Stimulated activated CD8-positive, alpha-beta memory T cell treated with anti-CD3 and anti-CD28 coated beads, Interleukin-15, amount 100 ng/mL, for 1 hour (primary cell): ENCODE measurements around the gene PLA2G4C.
"Not testable (repeated sequence)": the region's sequence is repeated elsewhere in the genome, so short reads cannot be mapped to it uniquely, and the experiment has no call there.

ENCODE experiments used
- DNase-seq: peaks from one replicate; pipeline ENCODE4 v3.0.0-alpha.2; 2020; ENCODE audit warnings: low read depth

The PLA2G4C gene

DNA sequence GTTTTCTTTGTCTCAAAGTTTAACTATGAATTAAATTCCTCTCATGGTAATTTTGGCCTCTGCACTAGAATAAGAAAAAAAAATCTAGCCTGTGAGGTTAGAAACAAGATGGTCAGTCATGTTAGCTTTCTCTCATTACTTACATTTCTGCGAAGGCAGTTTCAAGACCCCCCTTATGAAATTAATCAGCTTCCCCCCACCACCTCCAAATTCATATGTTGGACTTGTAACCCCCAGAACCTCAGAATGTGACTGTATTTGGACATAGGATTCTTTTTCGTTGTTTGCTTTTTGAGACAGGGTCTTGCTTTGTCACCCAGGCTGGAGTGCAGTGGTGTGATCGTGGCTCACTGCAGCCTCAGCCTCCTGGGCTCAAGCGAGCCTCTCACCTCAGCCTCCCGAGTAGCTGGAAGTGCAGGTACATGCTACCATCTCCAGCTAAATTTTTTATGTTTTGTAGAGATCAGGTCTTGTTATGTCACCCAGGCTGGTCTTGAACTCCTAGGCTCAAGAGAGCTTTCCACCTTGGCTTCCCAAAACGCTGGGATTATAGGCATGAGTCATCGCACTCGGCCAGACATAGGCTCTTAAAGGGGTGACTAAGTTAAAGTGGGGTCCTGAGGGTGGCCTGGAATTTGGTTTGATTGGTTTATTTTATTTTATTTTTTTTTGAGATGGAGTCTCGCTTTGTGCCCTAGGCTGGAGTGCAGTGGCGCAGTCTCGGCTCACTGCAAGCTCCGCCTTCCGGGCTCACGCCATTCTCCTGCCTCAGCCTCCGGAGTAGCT lies 1.4 kb downstream of the PLA2G4C start:
- no peak for DNase-seq

DNA sequence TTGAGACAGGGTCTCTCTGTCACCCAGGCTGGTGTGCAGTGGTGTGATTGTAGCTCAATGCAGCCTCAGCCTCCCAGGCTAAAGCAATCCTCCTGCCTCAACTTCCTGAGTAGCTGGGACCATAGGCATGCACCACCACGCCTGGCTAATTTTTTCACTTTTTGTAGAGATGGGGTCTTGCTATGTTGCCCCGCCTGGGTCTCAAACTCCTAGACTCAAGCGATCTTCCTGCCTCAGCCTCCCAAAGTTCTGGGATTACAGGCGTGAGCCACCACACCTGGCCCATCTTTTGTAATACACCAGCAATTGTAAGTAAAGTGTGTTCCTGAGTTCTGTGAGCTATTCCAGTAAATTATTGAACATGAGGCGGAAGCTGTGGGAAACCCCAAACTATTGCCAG lies 6.7 kb downstream of the PLA2G4C start:
- DNase-seq = no peak

DNA sequence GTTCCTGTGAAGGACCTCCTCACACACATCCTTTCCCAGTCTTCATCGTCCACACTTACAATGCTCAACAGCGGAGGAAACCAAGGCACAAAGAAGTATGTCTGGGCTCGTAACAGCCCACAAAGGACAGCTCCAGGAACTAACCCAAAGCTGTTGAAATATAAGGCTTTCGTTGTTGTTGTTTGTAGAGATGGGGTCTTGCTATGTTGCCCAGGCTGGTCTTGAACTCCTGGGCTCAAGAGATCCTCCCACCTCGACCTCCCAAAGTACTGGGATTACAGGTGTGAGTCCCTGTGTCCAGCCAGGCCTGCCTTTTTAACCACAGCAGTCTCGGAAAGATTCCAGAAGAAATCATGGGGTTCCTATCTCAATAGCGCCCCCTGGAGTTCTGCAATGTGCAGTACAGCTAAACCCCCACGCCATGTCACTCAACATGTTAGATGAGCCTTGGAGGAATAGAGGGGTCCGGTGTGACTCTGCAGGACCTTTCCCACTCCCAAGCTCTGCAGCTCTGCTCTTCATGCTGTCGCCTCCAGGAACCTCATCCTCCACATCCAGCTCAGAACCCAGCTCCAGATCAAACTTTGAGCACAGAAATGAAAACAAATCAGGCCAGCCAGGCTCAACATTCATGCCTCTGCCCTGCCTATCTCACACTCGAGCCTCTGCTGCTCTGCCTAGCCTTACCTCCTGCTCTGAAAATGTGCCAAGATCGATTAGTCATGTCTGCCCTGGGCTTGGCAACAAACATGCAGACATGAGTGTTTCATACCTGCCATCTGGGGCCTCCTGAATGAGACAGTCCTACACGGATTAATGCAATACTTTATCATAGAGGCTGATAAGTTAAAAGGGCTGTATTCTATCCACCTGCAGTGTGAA lies 7.5 kb downstream of the PLA2G4C start:
- no peak for DNase-seq

DNA sequence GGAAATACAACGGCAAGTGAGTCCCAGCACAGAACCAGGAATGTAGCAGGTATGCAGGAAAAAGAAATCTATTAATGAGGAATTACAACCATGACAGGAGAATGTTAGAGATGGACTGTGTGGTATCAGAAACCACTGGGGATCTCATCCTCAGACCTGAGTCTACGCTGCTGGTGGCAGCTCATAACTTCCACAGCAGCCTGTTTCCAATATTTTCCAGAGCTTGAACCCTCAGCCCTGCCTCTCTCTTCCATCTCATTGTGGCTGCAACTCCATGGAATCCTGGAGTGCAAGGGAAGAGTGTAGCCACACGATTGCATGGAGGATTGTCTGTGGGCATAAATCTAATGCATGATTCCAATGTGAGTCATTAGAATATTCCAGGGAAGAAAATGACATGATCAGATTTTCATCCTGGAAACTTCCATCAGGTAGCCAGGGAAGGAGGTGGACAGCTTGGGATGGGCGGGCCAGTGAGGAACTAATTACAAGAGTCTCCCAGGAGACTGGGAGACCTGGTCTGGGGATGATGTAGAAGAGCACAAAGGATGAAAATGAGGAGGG lies 14.9 kb downstream of the PLA2G4C start:
- no peak for DNase-seq

DNA sequence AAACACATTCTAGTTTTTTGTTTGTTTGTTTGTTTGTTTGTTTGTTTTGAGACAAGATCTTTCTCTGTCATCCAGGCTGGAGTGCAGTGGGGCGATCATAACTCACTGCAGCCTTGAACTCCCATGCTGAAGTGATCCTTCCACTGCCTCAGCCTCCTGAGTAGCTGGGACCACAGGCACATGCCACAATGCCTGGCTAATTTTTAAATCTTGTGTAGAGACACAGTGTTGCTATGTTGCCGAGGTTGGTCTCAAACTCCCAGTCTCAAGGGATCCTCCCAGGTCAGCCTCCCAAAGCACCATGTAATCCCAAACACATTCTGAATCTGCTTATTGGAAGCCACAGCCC lies 15.8 kb downstream of the PLA2G4C start:
- no peak for DNase-seq

DNA sequence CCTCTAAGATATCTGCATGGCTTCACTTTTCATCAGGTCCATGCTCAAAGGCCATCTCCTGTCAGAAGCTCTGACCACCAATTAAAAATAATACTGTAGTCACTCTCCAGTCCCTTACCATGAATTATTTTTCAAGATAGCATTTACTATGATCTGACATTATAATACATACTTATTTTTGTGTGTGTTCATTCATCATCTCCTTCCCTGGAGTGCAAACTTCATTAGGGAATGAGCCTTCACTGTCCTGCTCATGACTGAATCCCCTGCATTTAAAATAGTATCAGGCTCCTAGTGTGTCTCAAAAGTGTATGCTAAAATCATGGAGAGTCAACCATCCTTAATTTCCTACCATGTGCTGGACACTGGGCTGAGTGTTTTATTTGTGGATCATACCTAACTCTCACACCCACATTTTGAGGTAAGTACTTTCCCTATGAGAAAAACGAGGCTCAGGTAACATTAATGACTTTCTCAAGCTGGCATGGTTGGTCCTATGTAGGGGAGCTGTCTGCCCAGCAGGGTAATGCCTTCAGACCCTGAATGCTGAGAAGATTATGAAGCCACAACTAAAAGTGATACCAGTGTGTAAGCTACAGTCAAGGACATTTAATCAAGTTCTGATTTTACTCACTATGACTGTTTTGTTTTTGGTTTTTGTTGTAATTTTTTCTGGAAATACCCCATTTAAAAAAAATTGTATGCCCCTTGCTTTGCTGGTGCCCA lies 16.3 kb downstream of the PLA2G4C start:
- no peak for DNase-seq

DNA sequence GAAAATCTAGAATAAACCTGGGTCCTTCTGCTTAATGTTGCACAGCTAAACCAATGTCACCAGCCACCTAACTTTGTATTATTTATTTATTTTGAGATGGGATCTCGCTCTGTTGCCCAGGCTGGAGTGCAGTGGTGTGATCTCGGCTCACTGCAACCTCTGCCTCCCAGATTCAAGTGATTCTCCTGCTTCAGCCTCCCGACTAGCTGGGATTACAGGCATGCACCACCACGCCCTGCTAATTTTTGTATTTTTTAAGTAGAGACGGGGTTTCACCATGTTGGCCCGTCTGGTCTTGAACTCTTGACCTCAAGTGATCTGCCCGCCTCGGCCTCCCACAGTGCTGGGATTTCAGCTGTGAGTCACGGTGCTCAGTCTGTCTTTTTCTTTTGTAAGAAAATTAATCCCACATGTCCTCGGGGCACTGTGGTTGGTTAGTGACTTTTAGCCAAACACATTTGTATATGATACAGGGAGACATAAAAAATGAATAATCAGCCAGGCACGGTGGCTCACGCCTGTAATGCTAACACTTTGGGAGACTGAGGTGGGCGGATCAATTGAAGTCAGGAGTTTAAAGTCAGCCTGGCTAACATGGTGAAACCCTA lies 19.4 kb downstream of the PLA2G4C start:
- DNase-seq = not testable (repeated sequence)

DNA sequence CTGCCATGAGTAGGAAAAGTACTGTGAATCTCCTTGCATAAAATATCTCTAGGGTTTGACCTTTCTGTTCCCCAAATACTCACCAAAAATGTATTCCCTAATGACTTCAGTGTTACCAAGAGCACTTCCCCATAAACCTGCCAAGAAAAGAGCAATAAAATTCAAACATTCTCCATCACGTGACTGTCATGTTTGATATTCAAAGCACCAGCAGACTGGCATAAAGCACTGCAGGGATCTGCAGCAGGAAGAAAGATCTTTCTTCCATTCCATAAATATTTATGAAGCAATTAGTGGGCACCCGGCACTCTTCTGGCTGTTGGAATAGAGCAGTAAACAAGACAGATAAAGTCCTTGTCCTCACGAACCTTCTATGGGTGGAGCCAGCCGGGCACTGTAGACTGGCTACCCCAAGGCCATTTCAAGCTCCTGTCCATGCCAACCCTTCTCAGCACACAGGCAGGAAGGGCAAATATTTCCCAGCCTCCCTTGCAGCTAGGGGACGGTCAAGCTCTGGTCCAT lies 20.3 kb downstream of the PLA2G4C start:
- no peak for DNase-seq

DNA sequence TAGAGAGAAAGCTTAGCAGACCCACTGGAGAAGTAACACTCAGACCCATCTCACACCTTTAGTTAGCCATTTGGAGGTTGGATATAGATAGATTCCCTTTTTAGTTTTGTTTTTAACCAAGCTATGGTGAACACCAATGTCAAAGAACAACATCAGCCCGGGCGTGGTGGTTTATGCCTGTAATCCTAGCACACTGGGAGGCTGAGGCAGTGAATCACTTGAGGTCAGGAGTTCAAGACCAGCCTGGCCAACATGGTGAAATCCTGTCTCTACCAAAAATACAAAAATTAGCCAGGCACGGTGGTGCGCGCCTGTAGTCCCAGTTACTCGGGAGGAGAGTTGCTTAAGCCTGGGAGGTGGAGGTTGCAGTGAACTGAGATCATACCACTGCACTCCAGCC lies 21.6 kb downstream of the PLA2G4C start:
- DNase-seq = not testable (repeated sequence)

DNA sequence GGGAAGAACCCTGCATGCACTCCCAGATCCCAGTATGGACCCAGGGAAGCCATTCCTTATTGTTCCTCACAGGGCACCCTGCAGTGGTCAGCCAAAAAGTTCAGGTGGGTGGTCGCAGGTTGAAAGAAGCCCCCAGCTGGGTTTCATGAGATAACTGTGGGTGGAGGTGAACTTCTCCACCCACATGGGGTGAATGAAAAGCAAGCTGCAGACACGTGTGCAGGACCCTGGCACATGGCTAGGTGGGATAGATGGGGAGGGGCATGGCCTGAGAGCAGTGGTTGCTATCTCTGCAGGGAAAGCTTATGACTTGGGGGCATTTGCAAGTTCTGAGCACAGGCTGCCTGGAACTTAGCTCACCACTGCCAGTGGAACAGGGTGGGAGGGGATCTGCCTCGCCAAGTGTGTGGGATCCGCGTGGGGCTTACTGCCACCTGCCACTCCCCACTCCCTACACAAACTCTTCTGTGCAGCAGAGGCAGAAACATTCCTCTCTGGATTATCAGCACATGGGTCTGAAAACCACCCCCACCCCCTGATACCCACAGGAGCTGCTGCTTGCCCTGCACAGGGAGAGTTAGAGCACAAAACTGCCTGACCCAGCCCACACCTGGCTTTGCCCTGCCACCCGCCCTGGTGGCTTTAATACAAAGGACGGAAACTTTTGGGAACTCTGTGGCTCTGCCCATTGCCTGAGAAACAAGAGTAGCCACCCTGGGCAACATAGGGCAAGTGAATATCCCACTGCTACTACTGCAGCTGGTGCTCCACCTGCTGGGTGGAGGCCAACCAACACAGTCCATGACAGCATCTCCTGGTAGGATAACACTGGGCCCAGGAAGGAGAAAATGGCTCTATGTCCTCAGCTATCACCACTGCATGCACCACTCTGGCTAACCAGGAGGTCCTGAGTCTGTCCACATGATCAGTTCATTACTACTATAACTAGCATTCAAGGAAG lies 24.4 kb downstream of the PLA2G4C start:
- no peak for DNase-seq

DNA sequence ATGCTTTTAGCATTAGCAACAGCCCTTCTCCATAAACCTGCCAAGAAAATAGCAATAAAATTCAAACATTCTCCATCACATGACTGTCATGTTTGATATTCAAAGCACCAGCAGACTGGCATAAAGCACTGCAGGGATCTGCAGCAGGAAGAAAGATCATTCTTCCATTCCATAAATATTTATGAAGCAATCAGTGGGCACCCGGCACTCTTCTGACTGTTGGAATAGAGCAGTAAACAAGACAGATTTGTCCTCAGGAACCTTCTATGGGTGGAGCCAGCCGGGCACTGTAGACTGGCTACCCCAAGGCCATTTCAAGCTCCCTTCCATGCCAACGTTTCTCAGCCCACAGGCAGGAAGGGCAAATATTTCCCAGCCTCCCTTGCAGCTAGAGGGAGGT lies 25.5 kb downstream of the PLA2G4C start:
- no peak for DNase-seq

DNA sequence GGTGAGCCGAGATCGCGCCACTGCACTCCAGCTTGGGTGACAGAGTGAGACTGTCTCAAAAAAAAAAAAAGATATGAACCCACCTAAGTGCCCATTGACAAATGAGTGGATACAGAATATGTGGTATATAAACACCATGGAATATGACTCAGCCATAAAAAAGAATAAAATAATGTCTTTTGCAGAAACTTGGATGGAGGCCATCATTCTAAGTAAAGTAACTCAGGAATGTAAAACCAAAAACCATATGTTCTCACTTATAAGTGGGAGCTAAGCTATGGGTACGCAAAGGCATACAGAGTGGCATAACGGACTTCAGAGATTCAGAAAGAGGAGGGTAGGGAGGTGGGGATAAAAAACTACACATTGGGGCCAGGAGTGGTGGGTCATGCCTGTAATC lies 29.5 kb downstream of the PLA2G4C start:
- no peak for DNase-seq

DNA sequence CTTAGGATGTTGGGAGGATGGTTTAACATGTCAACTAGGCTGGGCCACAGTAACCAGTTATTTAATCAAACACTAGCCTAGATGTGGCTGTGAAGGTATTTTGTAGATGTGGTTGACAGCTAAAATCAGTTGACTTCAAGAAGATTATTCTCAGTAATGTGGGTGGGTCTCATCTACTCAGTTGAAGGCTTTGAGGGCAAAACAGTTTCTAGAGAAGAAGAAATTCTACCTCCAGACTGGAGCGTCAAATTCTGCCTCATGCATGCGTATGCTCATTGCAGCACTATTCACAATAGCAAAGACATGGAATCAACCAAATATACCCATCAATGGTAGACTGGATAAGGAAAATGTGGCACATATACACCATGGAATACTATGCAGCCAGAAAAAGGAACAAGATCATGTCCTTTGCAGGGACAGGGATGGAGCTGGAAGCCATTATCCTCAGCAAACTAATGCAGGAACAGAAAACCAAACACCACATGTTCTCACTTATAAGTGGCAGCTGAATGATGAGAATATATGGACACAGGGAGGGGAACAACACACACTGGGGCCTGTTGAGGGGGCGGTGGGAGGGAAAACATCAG lies 40.3 kb downstream of the PLA2G4C start:
- DNase-seq = not testable (repeated sequence)

DNA sequence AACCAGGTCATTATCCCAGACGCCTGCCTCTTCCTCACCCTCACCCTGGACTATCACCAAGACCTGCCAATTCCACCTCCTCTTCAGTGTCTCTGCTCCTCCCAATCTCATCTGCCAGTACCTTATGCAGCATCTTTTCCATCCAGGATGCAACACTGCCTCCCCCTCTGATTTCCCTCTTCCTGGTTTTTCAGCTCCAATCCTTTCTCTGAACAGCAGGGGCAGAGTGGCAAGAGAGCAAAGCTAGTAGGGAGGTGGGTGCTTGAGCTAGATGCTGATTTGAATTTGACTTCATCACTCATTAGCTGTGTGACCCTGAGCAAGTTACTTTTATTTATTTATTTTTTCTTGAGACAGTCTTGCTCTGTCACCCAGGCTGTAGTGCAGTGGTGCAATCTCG lies 41.2 kb downstream of the PLA2G4C start:
- no peak for DNase-seq

DNA sequence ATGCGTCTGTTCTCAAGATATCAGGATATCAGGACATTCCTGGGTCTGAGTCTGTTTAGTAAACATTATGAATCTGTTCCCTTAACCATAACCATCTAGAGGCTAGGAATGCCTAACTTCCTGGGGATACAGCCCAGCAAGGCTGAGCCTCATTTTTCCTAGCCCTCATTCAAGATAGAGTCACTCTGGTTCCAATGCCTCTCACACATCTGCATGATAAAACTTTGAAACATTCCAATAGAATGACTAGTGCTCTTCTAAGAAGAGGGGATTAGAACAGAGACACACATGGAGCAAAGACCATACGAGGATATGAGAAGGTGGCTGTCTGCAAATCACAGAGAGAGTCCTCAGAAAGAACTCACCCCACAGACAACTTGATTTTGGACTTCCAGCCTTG lies 46.1 kb downstream of the PLA2G4C start:
- DNase-seq = no peak

DNA sequence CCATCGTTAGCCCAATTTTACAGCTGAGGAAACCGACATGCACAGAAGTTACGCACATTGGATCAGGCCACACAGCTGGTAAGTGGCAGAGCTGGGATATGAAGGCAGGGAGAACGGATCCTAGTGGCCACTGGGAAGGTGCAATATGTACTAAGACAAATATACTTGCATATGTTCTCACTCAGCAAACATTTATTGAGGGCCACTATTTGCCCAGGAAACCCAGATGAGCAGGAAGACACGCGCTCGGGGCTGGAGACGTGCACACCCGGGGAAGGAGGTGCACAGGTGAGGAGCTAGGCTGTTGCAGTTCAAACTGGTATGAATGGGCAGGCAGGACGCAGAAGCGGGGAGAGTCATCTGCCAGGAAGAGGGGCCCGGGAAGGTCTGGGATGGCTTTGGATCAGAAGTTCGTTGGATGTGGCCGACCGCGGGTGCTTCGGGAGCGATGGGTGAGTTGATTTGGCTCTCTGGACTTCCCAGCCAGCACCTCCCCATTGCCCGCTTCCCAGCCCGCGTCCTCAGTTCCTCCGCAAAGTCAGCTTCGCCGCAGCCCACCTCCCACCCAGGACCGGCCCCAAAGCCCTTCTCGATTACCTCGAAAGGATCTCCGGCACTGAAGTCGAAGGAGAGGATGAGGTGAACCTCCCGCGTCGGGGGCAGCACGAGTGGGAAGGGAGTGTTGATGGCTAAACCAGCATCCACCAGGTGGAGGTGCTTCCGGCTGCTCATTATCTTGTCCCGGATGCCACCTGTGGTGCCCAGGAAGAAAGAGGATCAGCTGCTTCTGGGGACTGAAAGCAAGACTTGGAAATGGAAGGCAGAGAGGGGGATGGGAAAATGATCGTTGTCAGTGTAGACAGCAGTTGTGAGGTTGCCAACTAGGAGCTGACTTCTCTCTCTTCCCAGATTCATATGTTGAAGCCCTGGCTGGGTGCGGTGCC lies 48.9 kb downstream of the PLA2G4C start:
- no peak for DNase-seq

DNA sequence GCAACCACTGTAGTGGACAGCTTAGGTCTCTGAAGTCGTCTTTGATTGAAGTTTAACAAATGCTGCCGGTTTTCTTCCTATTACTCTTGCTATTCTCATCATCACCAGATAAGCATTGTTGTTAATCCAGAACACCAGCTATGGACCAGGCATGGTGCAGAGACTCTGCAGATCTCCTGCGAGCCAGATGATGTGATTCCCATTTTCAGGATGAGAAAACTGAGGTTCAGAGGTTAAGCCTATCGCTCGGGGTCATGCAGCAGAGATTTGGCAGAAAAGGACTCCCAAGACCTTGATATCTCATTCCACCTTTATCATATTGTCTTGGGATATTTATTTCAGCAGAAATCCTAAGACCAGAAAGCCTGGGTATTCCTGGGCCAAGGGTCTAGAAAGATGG lies 50.2 kb downstream of the PLA2G4C start:
- no peak for DNase-seq

DNA sequence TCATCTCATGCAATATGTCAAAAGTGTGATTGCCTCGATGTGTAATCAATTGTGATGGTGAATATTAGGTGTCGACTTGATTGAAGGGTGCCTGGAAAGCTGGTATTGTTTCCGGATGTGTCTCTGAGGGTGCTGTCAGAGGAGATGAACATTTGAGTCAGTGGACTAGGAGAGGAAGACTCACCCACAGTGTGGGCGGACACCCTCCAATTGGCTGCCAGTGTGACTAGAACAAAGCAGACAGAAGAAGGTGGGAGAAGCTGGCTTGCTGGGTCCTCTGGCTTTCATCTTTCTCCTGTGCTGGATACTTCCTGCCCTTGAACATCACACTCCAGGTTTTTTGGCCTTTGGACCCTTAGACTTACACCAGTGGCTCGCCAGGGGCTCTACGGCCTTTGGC lies 51.3 kb downstream of the PLA2G4C start:
- no peak for DNase-seq

DNA sequence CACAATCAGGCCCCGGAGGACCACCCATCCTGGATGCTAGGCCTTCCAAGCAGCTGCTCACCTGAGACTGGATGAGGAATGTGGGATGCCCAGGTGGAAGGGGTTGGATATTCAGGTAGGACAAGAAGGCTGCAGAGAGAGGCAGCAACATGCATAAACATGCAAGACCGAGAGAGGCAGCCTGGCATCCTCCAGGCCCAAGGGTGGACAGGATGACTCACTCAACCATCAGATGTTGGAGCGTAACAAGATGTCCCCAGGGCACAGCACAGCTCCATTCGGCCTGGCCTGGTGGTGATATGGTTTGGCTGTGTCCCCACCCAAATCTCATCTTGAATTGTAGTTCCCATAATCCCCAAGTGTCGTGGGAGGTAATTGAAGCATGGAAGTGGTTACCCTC lies 56.8 kb downstream of the PLA2G4C start:
- DNase-seq = no peak
